ENCODE data around the gene LMNB1.

The LMNB1 gene

DNA sequence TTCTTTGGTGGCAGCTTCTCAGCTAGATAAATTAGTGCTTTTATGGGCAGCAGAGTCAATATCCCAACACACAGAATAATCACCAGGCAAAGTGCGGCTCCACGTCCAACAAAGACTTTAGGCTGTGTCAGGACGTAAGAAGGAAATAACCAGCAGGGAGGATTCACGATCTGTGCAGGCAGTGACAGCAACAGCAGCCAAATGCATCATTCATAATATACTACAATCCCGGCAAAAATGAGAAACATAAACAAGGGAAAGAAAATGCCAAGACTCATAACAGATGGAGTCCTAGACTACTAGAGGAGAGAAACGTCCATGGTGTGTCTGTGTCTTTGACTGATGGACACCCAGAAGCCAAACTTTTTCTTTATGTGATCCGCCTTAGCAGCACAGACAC, 100.7 kb downstream of the LMNB1 start:
- in situ Hi-C loops (cut with HindIII; ENCODE audit: low pct_unique_long_range_greater_than_20kb, low sequenced_read_pairs) = no loop called here
- DNase-seq (ENCODE audit: low read depth in 1 of 2, low spot score in 1 of 2) = no peak
- TF ChIP-seq JUND (IDR thresholded peaks at IDR 0.05; ENCODE audit: low read depth) = no peak

DNA sequence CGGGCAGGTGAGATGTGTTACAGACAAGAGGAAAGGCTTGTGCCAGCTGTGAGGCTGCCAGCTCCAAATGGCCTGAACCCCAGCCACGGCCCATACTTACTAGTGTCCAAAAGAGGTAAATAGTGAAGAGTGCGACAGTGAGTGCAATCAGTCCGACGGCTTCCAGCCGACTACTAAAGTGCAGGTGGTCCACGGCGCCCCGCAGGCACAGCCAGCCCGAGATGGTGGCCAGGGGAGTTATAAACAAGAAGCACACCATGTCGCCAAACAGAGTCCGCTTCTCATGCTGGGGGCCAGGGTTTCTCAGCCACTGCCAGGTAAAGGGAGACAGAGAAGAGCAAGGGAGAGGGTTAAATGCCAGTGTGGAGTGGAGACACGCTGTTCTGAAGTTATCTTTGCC, 101.1 kb downstream of the LMNB1 start:
- no peak for TF ChIP-seq JUND (IDR thresholded peaks at IDR 0.05; ENCODE audit: low read depth)
- in situ Hi-C loops (cut with HindIII; ENCODE audit: low pct_unique_long_range_greater_than_20kb, low sequenced_read_pairs) = no loop called here
- no peak for DNase-seq (ENCODE audit: low read depth in 1 of 2, low spot score in 1 of 2)

DNA sequence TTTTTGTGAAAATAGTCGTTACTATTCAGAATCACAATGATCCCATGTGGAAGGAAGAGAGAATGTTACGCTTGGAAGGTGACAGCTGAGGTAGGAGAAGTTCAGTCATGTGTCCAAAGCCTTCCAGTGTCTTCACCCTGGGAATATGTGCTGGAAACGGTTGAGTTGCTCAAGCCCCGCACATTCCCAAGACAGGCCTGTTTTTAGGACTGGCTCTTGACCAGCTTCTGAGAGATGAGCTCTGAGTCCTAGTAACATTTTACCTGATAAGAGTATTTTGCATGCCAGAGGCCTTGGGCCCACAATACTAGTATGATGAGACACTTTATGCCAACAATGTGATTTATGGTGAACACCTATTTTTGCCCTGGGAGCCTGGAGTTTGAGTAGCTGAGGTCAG, 101.7 kb downstream of the LMNB1 start:
- no peak for DNase-seq (ENCODE audit: low read depth in 1 of 2, low spot score in 1 of 2)
- in situ Hi-C loops (cut with HindIII; ENCODE audit: low pct_unique_long_range_greater_than_20kb, low sequenced_read_pairs) = no loop called here
- TF ChIP-seq JUND (IDR thresholded peaks at IDR 0.05; ENCODE audit: low read depth) = no peak

GRCh38 chr5:126881821-126882600, 105.1 kb downstream of the LMNB1 start:
- no peak for TF ChIP-seq JUND (IDR thresholded peaks at IDR 0.05; ENCODE audit: low read depth)

DNA sequence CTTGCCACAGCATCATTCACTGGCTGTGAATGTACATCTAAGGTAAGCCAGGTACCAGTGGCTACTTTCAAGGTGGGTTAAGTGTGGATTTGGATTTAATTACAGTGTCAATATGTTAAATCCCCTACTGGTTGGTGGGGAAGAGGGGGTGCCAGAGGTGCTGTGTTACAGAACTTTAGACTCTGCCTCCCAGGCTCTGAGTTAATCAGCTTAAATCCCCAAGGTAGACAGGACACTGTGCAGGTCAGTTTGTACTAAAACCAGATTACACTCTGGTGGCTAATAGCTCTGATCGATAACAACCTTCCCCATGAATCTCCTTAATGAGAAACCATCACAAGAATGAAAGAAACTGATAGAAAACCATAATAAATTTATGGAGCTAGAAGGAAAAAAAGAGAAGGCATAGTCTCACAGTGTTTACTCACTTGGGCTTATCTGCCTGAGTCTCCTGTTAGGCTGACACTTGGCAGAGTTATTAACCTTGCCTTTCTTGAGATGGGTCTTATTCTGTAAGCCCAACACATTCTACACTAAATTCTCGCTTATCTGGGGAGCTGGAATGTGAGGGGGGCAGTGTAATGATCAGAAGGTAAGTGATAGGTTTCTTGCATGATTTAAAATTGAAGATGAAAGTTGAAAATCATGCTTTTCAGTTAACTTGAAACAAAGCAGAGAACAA, 106.8 kb downstream of the LMNB1 start:
- in situ Hi-C loops (cut with HindIII; ENCODE audit: low pct_unique_long_range_greater_than_20kb, low sequenced_read_pairs) = no loop called here
- TF ChIP-seq JUND (IDR thresholded peaks at IDR 0.05; ENCODE audit: low read depth) = no peak
- no peak for DNase-seq (ENCODE audit: low read depth in 1 of 2, low spot score in 1 of 2)

More at GRCh38 chr5:126881821-126882600, 105.1 kb downstream of the LMNB1 start:
- DNase-seq (ENCODE audit: low read depth in 1 of 2, low spot score in 1 of 2) = no peak
- in situ Hi-C loops (cut with HindIII; ENCODE audit: low pct_unique_long_range_greater_than_20kb, low sequenced_read_pairs) = no loop called here

DNA sequence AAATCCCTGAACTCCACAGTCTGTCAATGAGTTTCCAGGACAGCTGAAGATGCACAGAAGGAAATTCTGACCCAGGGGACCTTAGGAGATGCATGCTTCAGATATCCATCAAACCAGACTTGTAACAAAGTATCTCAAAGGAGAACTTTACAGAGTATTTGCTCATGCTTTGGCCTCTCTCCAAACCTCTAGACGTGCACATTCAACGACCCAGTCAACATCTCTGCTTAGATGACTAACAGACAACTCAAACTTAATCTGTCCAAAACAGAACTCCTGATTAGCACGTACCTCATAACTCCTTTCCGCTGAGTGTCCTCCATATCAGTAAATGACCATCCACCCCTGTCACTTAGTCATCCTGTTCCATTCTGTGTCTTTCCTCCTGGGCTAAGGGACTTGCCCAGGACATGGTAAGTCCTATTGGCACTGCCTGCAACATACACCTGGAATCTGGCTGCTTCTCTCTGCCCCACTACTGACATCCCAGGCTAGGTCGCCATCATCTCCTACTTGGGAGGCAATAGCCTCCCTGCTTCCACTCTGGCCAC, 107.4 kb downstream of the LMNB1 start:
- no peak for DNase-seq (ENCODE audit: low read depth in 1 of 2, low spot score in 1 of 2)
- in situ Hi-C loops (cut with HindIII; ENCODE audit: low pct_unique_long_range_greater_than_20kb, low sequenced_read_pairs) = no loop called here
- TF ChIP-seq JUND (IDR thresholded peaks at IDR 0.05; ENCODE audit: low read depth) = no peak
